ENCODE data around the gene HOXA13.

DNA sequence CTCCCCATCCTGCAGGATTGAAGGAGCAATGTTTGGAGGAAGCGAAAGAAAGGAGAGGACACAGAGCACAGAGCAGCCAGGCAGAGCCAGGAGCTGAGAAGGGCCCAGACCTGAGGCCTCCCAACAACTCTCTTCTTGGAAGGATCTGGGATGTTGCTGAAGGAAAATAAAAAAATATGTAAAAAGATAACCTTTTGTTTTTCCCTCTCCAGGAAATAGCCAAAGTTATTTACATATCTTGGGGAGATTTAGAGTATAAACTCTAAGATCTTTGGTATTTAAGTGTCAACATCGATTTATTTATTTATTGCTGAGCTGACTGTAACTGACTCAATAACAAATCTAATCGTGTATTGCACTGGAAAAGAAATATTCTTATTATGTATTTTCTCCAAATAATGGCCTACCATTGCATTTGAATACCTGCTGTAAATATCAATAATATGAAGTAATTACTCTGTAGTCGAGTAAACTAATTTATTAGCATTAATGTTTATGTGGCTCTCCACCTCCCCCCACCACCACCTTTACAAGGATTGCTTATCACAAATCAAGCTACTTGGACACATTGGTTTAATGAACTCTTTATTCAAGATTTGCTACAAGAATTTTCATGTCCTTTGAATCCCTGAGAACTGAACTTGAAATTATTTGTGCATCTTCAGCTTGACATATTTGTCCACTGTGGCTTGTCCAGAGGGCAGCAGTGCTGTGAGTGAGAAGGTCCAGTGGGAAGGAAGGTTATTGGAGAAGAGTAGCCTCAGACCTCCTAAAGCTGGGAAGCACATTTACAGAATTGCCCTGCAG lies 13.0 kb downstream of the HOXA13 start:
- TF ChIP-seq, protein P1, sequence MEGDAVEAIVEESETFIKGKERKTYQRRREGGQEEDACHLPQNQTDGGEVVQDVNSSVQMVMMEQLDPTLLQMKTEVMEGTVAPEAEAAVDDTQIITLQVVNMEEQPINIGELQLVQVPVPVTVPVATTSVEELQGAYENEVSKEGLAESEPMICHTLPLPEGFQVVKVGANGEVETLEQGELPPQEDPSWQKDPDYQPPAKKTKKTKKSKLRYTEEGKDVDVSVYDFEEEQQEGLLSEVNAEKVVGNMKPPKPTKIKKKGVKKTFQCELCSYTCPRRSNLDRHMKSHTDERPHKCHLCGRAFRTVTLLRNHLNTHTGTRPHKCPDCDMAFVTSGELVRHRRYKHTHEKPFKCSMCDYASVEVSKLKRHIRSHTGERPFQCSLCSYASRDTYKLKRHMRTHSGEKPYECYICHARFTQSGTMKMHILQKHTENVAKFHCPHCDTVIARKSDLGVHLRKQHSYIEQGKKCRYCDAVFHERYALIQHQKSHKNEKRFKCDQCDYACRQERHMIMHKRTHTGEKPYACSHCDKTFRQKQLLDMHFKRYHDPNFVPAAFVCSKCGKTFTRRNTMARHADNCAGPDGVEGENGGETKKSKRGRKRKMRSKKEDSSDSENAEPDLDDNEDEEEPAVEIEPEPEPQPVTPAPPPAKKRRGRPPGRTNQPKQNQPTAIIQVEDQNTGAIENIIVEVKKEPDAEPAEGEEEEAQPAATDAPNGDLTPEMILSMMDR (IDR thresholded peaks at IDR 0.05 in 4 of 5, conservative IDR thresholded peaks at IDR 0.05 in 1 of 5), result no peak
- TF ChIP-seq POLR2A (IDR thresholded peaks at IDR 0.05), result no peak
